A549 (cell line): ENCODE measurements around the gene SRRM4. TPM values are rescaled to one million over a fixed set of nuclear protein-coding genes. Genes with fewer than 3 reads are reported as not detected.

Experiments used
- ATAC-seq, 2 experiments: fragments of 200-7000 bp in 1 of 2; fragments of >200 bp in 1 of 2; cut with Nextera tagmentation in 1 of 2; cut with Tn5 transposase in 1 of 2; 3 replicates each; pipeline versions ENCODE4 v1.8.0 to v1.9.1; 2018 to 2020; ENCODE audit warnings: mild to moderate bottlenecking in 1 of 2, moderate library complexity in 1 of 2
- CTCF ChIA-PET: fragments of 300-600 bp; sonication (Branson Sonifier 250); formaldehyde crosslinking; extraction: SDS; loops from one replicate; lab custom pipeline; 2021; ENCODE audit warnings: antibody characterized with exemption, inconsistent platforms; lab: Yijun Ruan, JAX
- POLR2A ChIA-PET: fragments of 350-600 bp; formaldehyde crosslinking; extraction: SDS; loops from one replicate; lab custom pipeline; 2021; ENCODE audit warnings: antibody characterized with exemption, inconsistent platforms; lab: Yijun Ruan, JAX
- DNase-seq, 2 experiments: peaks; one replicate each; pipeline versions ENCODE4 v3.0.0 to v3.0.0-alpha.2; 2011 to 2016; ENCODE audit warnings: low read depth in 1 of 2, low spot score in 1 of 2
- FAIRE-seq: peaks from 2 replicates; lab custom pipeline; 2011; peaks lifted over from hg19 to GRCh38; lab: Jason Lieb, UNC
- H3K27ac ChIP-seq, 2 experiments: fragments of >200 bp; sonication (Bioruptor Twin); formaldehyde crosslinking; 3 replicates each; pipeline ENCODE4 v1.5.1; 2016 to 2017
- H3K4me1 ChIP-seq: fragments of >200 bp; sonication (Bioruptor Twin); formaldehyde crosslinking; 3 replicates; pipeline ENCODE4 v1.6.1; 2016
- H3K4me2 ChIP-seq: fragments of >200 bp; sonication (Bioruptor Twin); formaldehyde crosslinking; 3 replicates; pipeline ENCODE4 v1.6.1; 2016
- H3K4me3 ChIP-seq: fragments of >200 bp; sonication (Bioruptor Twin); formaldehyde crosslinking; 3 replicates; pipeline ENCODE4 v1.5.1; 2016
- H3K9me3 ChIP-seq: fragments of >200 bp; sonication (Bioruptor Twin); formaldehyde crosslinking; 3 replicates; pipeline ENCODE4 v1.6.1; 2016
- CHD2 ChIP-seq: fragments of 150-350 bp; IDR thresholded peaks from 2 replicates; pipeline ENCODE4 v1.6.1; 2014; ENCODE audit warnings: low read length; ENCODE audit not compliant: partially characterized antibody
- ELK1 ChIP-seq: fragments of 150-350 bp; IDR thresholded peaks from 2 replicates; pipeline ENCODE4 v1.6.1; 2014; ENCODE audit warnings: low read depth, mild to moderate bottlenecking, low read length
- FOSB ChIP-seq: fragments of 250-450 bp; sonication (Bioruptor Pico); IDR thresholded peaks from 2 replicates; pipeline ENCODE4 v1.5.0; 2020; ENCODE audit warnings: mild to moderate bottlenecking, moderate library complexity
- FOSL2 ChIP-seq, 2 experiments: fragments of 450-650 bp in 1 of 2; fragments of >200 bp in 1 of 2; sonication (Bioruptor Twin) in 1 of 2; formaldehyde crosslinking; IDR thresholded peaks; 2 replicates each; pipeline versions ENCODE4 v1.5.0 to v1.6.1; 2016 to 2020; ENCODE audit warnings: mild to moderate bottlenecking in 1 of 2, moderate library complexity in 1 of 2
- GATA3 ChIP-seq: IDR thresholded peaks from 2 replicates; pipeline ENCODE4 v1.6.1; 2012; ENCODE audit warnings: borderline replicate concordance
- HDAC2 ChIP-seq: fragments of 200-600 bp; sonication (generic); IDR thresholded peaks from 2 replicates; pipeline ENCODE4 v1.6.1; 2016
- HES2 ChIP-seq: fragments of >200 bp; sonication (Bioruptor Twin); formaldehyde crosslinking; IDR thresholded peaks from 2 replicates; pipeline ENCODE4 v1.6.1; 2016
- HOXB13 ChIP-seq: fragments of 250-450 bp; sonication (Bioruptor Pico); IDR thresholded peaks from 2 replicates; pipeline ENCODE4 v1.5.0; 2020; ENCODE audit warnings: low read depth, mild to moderate bottlenecking, moderate library complexity
- HOXB5 ChIP-seq: fragments of 250-450 bp; sonication (Bioruptor Pico); IDR thresholded peaks from 2 replicates; pipeline ENCODE4 v1.5.0; 2020; ENCODE audit warnings: mild to moderate bottlenecking, moderate library complexity
- MYC ChIP-seq: IDR thresholded peaks from 2 replicates; pipeline ENCODE4 v1.6.1; 2012; ENCODE audit warnings: mild to moderate bottlenecking, inconsistent platforms, low read length, improper control_type of control experiment, borderline replicate concordance
- NR3C1 ChIP-seq: fragments of >200 bp; sonication (Bioruptor Twin); formaldehyde crosslinking; IDR thresholded peaks from 3 replicates; pipeline ENCODE4 v1.6.1; 2017
- PBX3 ChIP-seq: IDR thresholded peaks from 2 replicates; pipeline ENCODE4 v1.6.1; 2012
- PHF8 ChIP-seq: fragments of 200-600 bp; sonication (generic); IDR thresholded peaks from 2 replicates; pipeline ENCODE4 v1.6.1; 2016; ENCODE audit warnings: low read depth, mild to moderate bottlenecking, antibody characterized with exemption, moderate library complexity, borderline replicate concordance
- POLR2AphosphoS2 ChIP-seq: conservative IDR thresholded peaks from 2 replicates; pipeline ENCODE4 v1.6.1; 2012; ENCODE audit warnings: low read length, improper control_type of control experiment, inconsistent platforms
- RAD21 ChIP-seq, 2 experiments: fragments of >200 bp in 1 of 2; sonication (Bioruptor Twin) in 1 of 2; formaldehyde crosslinking in 1 of 2; IDR thresholded peaks in 1 of 2; conservative IDR thresholded peaks in 1 of 2; 2 replicates in 1 of 2; 3 replicates in 1 of 2; pipeline ENCODE4 v1.6.1; 2012 to 2018; ENCODE audit warnings: inconsistent platforms in 1 of 2
- RCOR1 ChIP-seq: fragments of 150-350 bp; IDR thresholded peaks from 2 replicates; pipeline ENCODE4 v1.6.1; 2014; ENCODE audit warnings: antibody characterized with exemption, low read length, low read depth
- SREBF2 ChIP-seq: fragments of 450-650 bp; IDR thresholded peaks from 2 replicates; pipeline ENCODE4 v1.6.1; 2014; ENCODE audit warnings: mild to moderate bottlenecking, moderate library complexity
- ZFP36 ChIP-seq: fragments of 450-650 bp; IDR thresholded peaks from 2 replicates; pipeline ENCODE4 v1.6.1; 2014; ENCODE audit warnings: borderline replicate concordance; ENCODE audit not compliant: partially characterized antibody
- ZSCAN20 ChIP-seq: fragments of 250-450 bp; sonication (Bioruptor Pico); IDR thresholded peaks from 2 replicates; pipeline ENCODE4 v1.8.0; 2022; ENCODE audit warnings: mild to moderate bottlenecking, moderate library complexity
- WGBS: methylation state at CpG from one replicate; pipeline ENCODE4 v1.1.6; 2017; ENCODE audit errors: missing lambda C conversion rate; 5-methylcytosine and 5-hydroxymethylcytosine counted together
- polyA plus RNA-seq, 4 experiments: library from polyadenylated mRNA; depleted of rRNA in 3 of 4; stranded (reverse); fragments of >200 nt; fragmentation: RNase III in 1 of 4; extraction: RNeasy Plus Mini Kit Qiagen cat#74134 plus additional on column Dnase treatment in 1 of 4; gene quantifications; 2 replicates in 3 of 4; 3 replicates in 1 of 4; pipeline ENCODE4 v1.2.3, GENCODE V29; 2011 to 2017
- TF ChIP-seq, protein P1 (sequence below): IDR thresholded peaks from 2 replicates; pipeline ENCODE4 v1.6.1; 2012
- TF ChIP-seq, protein P2 (sequence below): fragments of 250-450 bp; sonication (Bioruptor Pico); IDR thresholded peaks from 2 replicates; pipeline ENCODE4 v1.5.0; 2020; ENCODE audit warnings: low read depth, mild to moderate bottlenecking, moderate library complexity
- TF ChIP-seq, protein P3 (sequence below): IDR thresholded peaks from 2 replicates; pipeline ENCODE4 v1.6.1; 2012; ENCODE audit warnings: low read depth, borderline replicate concordance
- TF ChIP-seq, protein P4 (sequence below): fragments of 200-600 bp; sonication (generic); IDR thresholded peaks from 2 replicates; pipeline ENCODE4 v1.6.1; 2016; ENCODE audit warnings: antibody characterized with exemption, mild to moderate bottlenecking, moderate library complexity

SRRM4 gene
- polyA plus RNA-seq, 2 of the 4 experiments (the other 2 are of a cell fraction): not detected

DNA sequence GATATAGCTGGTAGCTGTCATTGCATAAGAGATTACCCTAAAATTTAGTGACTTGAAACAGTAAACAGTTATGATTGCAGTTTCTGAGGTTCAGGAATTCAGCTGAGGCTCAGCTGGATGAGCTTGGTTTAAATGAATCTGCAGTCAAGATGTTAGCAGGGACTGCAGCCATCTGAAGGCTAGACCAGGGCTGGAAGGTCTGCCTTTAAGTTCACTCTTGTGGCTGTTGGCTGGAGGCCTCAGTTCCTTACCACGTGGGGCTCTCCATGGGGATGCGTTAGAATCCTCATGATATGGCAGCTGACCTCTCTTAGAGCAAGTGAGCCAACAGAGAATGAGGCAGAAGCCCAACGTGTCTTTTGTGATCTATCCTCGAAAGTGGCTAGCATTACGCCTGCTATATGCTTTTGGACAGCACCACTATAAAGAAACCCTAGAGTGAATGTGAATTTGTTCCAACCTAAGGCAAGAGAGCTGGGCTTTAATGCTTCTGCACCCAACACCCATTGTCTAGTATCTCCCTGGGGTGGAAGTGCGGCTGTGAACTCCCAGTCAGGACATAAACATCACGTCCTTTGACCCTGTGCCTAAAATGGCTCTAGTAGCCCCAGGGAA lies 223.4 kb downstream of the SRRM4 start:
- CTCF ChIA-PET: no interaction called here
- no peak for FAIRE-seq

GRCh38 chr12:119206348-119207062 lies 225.2 kb downstream of the SRRM4 start:
- ATAC-seq (no peak), FAIRE-seq (no peak), DNase-seq (no peak)
- Histone ChIP-seq H3K4me3 (no peak overlapping the region), H3K27ac (no peak overlapping the region), H3K9me3 (no peaks in the 10 kb centered on the region), H3K4me1 (peaks cover 5% of the 10 kb centered on the region; the same call in 1 of the 3 replicates), H3K4me2 (no peak overlapping the region)
- TF ChIP-seq, protein P1, sequence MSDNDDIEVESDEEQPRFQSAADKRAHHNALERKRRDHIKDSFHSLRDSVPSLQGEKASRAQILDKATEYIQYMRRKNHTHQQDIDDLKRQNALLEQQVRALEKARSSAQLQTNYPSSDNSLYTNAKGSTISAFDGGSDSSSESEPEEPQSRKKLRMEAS: no peak
- TF ChIP-seq HOXB5 (no peak), SREBF2 (no peak), RCOR1 (no peak), FOSB (CRISPR knock-in tag) (no peak), PHF8 (no peak), MYC (no peak), GATA3 (no peak), HOXB13 (CRISPR knock-in tag) (no peak), ZFP36 (no peak)
- TF ChIP-seq, protein P2, sequence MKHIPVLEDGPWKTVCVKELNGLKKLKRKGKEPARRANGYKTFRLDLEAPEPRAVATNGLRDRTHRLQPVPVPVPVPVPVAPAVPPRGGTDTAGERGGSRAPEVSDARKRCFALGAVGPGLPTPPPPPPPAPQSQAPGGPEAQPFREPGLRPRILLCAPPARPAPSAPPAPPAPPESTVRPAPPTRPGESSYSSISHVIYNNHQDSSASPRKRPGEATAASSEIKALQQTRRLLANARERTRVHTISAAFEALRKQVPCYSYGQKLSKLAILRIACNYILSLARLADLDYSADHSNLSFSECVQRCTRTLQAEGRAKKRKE (CRISPR knock-in tag): no peak
- WGBS: 46% methylated on average over 8 of the region's 8 CpGs
- ChIA-PET POLR2A (no interaction called here), CTCF (no interaction called here)

More for the DNA sequence above, 223.4 kb downstream of the SRRM4 start:
- no peak for ATAC-seq
- 60% methylated on average over 7 of the region's 7 CpGs for WGBS
- TF ChIP-seq, protein P3, sequence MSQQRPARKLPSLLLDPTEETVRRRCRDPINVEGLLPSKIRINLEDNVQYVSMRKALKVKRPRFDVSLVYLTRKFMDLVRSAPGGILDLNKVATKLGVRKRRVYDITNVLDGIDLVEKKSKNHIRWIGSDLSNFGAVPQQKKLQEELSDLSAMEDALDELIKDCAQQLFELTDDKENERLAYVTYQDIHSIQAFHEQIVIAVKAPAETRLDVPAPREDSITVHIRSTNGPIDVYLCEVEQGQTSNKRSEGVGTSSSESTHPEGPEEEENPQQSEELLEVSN: no peak
- TF ChIP-seq ZSCAN20 (CRISPR knock-in tag) (no peak), HES2 (no peak), RAD21 (conservative IDR thresholded peaks at IDR 0.05 in 1 of 2, IDR thresholded peaks at IDR 0.05 in 1 of 2) (no peak), NR3C1 (no peak), FOSL2 (IDR thresholded peaks at IDR 0.05) (no peak), FOSL2 (CRISPR knock-in tag; IDR thresholded peaks at IDR 0.05) (no peak)
- TF ChIP-seq, protein P1: no peak
- no peak overlapping the region for H3K4me3 ChIP-seq
- H3K4me1 ChIP-seq: peaks cover 5% of the 10 kb centered on the region; the same call in 1 of the 3 replicates
- H3K4me2 ChIP-seq: no peak overlapping the region
- H3K27ac ChIP-seq: no peak overlapping the region
- no peak for DNase-seq
- no peaks in the 10 kb centered on the region for H3K9me3 ChIP-seq
- POLR2A ChIA-PET: no interaction called here

- Histone ChIP-seq H3K4me1 (peaks cover 5% of the 10 kb centered on the region; the same call in 1 of the 3 replicates), H3K4me3 (no peak overlapping the region), H3K4me2 (no peak overlapping the region), H3K9me3 (no peaks in the 10 kb centered on the region), H3K27ac (no peak overlapping the region)
- CTCF ChIA-PET: interaction anchor here (0.6 to 1.9 kb wide), 2 partner anchors 13 to 772 kb away, joined by 4 to 5 read pairs; no protein-coding TSS in a partner anchor
- no peak for DNase-seq
- no peak for FAIRE-seq
- no peak for ATAC-seq
- 51% methylated on average over 2 of the region's 2 CpGs for WGBS
- POLR2A ChIA-PET: no interaction called here
- TF ChIP-seq HOXB13 (CRISPR knock-in tag) (no peak), PBX3 (no peak), HDAC2 (no peak), RAD21 (conservative IDR thresholded peaks at IDR 0.05 in 1 of 2, IDR thresholded peaks at IDR 0.05 in 1 of 2) (no peak), CHD2 (no peak), ELK1 (no peak), POLR2AphosphoS2 (no peak)
- TF ChIP-seq, protein P4, sequence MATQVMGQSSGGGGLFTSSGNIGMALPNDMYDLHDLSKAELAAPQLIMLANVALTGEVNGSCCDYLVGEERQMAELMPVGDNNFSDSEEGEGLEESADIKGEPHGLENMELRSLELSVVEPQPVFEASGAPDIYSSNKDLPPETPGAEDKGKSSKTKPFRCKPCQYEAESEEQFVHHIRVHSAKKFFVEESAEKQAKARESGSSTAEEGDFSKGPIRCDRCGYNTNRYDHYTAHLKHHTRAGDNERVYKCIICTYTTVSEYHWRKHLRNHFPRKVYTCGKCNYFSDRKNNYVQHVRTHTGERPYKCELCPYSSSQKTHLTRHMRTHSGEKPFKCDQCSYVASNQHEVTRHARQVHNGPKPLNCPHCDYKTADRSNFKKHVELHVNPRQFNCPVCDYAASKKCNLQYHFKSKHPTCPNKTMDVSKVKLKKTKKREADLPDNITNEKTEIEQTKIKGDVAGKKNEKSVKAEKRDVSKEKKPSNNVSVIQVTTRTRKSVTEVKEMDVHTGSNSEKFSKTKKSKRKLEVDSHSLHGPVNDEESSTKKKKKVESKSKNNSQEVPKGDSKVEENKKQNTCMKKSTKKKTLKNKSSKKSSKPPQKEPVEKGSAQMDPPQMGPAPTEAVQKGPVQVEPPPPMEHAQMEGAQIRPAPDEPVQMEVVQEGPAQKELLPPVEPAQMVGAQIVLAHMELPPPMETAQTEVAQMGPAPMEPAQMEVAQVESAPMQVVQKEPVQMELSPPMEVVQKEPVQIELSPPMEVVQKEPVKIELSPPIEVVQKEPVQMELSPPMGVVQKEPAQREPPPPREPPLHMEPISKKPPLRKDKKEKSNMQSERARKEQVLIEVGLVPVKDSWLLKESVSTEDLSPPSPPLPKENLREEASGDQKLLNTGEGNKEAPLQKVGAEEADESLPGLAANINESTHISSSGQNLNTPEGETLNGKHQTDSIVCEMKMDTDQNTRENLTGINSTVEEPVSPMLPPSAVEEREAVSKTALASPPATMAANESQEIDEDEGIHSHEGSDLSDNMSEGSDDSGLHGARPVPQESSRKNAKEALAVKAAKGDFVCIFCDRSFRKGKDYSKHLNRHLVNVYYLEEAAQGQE: no peak
Measured at GRCh38 chr12:119207063-119207560, 225.8 kb downstream of the SRRM4 start.
